Inflammatory macrophage treated with lipopolysaccharide for 4 hours (primary cell): Measurements from ENCODE around the gene ESPNL.

ENCODE experiments used
- DNase-seq: peaks from one replicate; pipeline ENCODE4 v3.0.0-alpha.2; 2020

The ESPNL gene

DNA sequence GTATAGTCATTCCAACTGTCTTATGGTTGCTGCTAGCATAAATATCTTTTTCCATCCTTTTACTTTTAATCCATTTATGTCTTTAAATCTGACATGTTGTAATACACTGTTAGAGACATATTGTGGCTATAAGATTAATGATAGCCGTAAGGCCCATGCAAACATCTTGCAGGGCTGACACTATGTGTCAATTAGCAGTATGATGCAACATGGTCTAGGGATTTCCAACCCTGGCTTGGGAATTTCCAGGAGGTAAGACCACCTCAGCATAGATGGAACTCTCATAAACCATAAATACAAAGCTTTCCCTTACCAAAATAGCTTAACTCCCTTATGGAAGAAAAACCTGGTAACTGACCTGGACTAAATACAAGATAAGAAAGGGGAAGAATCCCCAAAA is 22.8 kb upstream of the ESPNL start:
- no peak for DNase-seq

DNA sequence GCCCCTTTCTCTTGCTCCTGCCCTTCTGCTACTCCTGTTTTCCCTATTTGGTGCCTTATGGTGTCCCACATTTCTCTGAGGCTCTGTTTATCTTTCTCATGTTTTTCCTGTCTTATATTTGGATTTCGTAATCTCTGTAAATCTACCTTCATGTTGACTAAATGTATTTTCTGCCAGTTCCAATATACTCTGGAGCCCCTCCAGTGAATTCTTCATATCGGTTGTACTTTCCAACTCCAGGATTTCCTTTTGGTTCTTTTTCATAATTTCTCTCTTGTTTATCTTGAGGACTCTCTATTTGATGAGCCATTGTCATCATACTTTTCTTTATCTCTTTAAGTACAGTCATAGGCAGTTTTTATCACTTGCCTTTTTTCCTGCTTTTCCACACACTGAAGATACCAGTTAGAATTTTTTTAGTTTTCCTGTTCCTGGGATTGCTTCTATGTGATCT is 20.2 kb upstream of the ESPNL start:
- no peak for DNase-seq

DNA sequence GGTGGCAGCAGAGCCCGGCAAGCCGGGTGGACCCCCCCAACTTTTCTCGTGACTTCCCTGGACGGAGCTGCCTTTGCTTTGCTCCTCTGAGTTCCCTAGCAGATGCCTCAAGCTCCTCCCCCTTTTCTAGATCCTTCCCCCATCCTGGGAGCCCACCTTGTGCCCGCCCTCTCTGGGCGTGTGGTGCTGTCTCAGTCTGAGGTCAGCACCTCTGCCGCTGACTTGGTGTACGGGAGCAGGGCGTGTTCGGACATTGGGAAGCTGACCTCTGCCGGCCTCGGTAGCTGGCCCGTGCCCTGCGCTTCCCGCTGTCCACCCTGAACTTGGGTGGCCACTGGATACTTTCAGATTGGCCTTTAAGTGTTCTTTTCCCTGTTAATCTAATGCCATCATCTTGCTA is 19.6 kb upstream of the ESPNL start:
- DNase-seq: no peak

DNA sequence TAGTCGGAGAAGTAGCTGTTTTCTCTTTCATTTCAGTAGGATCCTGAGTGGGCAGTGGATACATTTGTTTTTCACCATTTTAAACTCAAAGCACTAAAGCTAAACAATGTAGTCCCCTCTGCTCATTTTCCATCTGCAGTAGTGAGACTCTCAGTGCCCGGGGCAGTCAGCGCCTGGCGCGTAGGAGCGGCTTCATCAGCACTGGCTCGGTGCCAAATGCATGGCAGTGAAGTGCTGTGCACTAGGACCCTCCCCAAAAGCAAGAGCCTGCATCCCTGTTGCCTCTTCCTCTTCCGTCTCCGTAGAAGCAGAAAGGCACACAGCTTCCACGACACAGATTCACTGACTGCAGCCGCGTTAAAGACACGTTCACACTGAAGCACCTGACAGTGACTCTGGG is 19.0 kb upstream of the ESPNL start:
- DNase-seq: no peak

DNA sequence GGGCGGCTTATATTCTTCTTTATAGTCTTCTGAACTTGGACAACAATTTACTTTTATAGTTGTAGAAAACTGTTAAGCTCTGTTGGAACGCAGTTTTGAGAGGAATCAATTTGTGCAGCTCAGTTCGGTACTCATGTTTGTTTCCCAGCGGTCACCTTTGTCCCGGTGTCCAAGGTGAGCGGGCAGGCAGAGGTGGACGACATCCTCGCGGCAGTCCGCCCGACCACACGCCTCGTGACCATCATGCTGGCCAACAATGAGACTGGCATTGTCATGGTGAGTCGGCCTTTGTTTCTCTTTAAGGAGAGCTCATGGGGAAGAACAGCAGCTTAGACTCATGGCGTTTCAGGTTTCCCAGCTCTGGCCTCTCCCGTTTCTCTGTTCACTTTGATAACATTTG is 18.6 kb upstream of the ESPNL start:
- no peak for DNase-seq

DNA sequence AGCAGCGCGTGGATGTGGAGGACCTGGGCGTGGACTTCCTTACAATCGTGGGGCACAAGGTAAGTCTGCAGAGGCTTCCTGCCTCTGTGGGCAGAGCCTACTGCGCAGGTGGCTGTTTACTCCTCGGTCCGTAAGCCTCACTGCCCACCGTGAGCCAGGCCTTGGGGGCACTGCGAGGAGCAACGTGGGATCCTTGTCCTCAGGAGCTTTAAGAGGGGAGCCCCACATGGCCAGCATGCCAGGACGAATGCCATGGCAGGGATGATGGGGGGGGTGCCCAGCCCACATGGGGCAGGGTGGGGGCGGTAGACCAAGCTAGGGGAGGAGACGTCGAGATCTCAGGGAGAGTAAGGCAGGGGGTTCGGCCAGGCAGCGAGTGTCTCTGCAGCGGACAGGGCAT is 18.0 kb upstream of the ESPNL start:
- no peak for DNase-seq

DNA sequence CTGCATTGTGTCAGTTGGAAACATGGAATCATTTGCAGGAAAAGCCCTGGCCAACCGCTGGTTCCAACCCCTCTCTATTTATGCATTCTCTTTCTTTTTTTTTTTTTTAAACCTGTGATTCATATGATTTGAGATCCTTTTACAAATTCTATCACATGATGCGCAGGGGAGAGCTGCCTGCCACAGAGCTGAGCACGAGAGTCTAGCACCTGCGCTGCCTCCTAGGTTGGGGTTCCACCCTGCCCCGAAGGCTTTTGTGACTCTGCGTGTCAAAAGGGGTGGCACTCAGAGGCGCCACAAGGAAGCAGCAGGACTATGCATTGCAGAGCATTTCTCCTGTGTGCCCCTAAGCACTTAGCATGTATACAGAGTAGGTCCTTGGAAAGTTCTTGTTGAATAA is 17.3 kb upstream of the ESPNL start:
- no peak for DNase-seq

DNA sequence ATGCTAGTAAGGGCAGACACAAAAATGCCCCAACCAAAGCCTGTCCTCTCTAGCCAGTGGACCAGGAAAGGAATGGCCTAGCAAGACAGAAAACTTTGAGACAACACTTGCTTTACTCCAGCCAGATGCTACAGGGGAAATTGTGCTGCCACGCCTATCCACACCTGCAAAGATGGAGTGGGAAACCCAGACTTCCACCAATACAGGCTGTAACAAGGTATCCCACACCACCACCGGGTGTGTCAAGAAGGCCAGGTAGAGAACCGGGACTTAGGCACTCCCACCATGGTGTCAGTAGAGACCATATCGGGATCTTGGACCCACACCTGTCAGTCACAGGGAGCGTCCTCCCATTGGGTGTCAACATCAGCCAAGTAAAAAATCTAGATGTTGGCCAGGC is 16.2 kb upstream of the ESPNL start:
- DNase-seq: no peak

DNA sequence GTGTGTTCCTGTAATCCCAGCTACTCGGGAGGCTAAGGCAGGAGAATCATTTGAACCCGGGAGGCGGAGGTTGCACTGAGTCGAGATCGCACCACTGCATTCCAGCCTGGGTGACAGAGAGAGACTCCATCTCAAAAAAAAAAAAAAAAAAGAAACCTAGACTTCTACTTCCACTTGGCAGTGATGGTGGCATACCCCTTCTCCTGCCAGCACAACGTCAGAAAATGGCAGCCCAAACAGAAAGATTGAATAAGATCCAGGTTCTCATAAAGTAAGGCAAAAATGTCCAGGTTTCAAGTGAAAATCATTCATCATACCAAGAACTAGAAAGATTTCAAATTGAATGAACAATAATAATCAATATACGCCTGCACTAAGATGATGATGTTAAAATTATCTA is 15.4 kb upstream of the ESPNL start:
- no peak for DNase-seq

DNA sequence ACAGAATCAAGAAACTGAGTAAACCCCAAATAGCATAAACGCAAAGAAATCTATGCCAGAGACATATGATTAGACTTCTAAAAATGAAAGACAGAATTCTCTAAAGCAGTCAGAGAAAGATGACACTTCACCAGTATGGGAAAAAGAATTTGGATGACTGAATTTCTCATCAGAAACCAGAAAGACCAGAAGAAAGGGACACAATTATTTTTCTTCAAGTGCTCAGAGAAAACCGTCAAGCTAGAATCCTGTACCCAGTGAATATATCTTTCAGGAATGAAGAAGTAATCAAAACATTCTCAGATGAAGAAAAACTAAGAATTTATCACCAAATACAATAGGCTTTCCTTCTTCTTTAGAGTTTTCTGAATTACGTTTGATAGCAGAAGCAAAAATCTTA is 14.2 kb upstream of the ESPNL start:
- DNase-seq: no peak

DNA sequence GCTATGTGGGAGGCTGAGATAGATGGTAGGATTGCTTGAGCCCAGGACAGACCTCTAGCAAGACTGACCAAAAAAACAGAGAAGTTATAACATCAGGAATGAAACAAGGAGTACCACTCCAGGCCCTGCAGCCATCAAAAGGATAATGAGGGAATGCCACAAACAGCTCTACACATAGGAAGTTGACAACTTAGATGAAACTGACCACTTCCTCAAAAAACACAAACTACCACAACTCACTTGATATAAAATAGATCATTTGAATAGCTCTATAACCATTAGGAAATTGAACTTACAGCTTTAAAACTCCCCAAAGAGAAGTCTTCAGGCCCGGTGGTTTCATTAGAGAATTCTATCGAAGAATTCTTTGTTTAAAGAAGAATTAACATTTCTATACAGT is 12.9 kb upstream of the ESPNL start:
- peak; percentile 44 for DNase-seq

DNA sequence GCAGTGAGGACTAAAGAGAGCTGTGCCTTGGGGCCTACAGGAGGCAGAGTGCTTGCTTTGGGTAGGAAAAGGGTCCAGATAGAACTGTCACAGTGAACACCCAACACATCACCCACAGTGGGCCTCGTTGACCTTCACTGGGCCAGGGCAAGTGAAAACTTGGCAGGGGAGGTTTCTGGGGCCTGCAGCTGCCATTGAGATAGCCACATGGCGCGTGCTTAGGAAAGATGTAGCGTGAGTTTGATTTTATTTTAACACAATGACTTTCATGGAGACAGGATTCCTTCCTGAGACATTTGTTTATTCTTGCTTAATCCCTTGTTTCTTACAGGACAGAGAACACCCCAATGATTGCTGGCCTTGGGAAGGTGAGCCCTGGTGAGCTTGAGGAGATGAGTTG is 9.3 kb upstream of the ESPNL start:
- DNase-seq: no peak

DNA sequence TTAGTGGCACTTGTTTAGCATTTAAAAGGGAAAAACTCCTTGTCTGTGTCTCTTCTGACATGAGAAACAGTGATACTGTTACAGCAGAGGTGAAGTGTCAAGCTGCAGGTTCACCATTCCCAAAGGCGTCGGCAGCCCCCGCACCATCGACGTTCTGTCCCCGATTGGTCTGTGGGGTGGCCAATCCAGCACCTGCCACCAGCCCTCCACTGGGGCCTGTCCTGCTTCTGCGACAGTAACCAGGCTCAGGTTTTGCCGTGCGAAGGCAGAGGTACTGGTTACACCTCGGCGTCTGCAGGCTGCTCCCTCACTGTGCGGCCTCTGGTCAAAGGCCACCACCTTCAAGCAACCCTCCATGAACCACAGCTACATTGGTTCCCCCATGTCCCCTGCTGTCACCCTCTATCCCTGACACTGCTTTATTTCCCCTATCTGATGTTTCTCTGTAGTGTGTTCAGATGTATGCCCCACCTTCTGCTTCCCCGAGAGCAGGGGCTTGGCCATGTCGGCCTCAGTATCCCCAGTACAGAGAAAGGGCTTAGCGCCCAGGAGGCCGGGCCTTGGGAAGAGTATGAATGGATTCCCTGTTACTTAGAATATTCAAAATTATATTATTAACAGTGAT is 8.6 kb upstream of the ESPNL start:
- no peak for DNase-seq

DNA sequence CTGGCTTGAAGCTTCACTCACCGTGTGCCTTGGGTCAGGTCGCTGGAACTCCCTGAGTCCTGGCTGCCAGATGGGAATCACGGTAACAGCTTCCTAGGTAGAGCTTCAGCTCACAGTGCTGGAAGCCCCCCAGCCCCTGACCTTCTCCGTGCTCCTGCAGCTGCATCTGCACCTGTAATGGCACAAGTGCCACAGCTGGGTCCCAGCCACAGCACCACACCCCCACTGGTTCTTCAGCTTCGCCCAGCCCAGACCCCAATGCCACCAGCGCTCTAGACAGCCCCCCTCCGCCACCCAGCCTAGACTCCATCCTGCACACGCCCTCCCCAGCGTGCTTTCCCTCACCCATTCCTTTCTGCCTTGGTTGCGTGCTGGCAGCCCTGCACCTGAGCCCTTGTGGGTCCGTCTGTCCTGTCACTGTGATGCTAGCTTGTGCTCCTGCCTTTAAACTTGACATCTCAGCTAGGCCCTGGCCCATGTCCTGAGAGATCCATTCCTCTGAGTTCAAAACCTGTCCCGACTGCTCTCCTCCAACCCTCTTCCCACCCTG is 7.6 kb upstream of the ESPNL start:
- DNase-seq: no peak

DNA sequence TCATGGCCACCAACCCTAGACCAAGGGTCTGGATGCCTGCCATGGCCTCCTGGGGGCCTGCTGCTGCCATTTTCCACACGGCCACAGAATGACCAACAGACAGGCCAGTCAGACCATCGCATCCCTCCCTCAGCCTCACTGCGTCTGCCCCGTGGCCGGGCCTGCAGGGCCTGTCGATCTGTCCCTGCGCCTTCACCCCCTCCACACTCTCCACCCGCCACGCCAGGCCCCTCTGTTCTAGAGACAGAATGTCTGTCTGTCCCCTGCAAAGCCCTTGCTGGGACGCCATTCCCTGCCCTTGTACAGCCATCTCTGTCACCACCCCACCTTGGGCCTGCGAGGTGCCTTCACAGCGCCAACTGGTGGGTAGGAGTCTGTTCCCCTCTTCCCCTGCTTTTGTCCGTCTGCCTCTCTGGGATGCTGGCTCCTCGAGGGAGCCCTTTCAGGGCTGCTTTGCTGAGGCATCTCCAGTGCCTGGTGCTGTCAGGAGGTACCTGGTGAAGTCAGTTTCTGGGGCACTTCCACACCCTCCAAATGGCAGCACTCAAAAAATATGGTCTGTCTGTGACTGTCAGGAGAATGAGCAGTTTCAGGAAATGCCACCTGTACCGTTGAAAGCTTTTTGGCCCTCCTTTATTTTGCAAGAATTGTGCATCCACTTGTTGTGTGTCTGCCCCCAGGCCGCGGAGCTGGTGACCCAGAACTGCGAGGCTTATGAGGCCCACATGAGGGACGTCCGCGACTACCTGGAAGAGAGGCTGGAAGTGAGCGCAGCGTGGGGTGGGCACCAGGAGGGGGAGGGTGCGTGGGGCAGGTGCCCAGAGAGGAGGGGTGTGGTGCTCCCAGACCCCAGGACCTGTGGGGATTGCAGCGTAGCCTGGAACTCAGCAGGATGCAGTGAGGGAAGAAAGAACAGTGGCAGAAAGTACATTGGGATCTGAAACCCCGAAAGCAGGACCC is 6.7 kb upstream of the ESPNL start:
- DNase-seq: no peak

DNA sequence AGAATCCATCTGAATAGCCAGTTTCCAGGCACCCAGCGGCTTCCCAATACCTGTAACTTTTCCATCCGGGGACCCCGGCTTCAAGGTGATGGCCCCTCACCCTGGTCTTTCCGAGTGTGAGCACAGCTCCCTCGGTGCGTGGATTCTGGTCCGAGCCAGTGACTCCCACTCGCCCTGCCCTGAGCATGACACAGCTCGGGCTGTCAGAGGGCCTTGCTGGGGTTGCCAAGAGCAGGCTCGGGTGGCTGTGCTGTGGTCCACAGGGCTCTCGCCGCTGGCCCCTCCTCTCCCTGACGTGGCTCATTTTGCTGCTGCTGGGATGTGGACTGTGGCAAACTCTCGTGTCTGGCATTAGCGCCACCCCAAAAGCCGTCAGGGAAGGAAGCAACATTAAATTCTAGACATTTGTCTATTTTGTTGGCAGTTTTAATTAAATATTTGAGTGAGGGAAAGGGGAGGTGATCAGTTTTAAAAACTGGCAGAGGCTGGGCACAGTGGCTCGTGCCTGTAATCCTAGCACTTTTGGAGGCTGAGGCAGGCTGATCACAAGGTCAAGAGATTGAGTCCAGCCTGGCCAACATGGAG is 5.6 kb upstream of the ESPNL start:
- DNase-seq: no peak

DNA sequence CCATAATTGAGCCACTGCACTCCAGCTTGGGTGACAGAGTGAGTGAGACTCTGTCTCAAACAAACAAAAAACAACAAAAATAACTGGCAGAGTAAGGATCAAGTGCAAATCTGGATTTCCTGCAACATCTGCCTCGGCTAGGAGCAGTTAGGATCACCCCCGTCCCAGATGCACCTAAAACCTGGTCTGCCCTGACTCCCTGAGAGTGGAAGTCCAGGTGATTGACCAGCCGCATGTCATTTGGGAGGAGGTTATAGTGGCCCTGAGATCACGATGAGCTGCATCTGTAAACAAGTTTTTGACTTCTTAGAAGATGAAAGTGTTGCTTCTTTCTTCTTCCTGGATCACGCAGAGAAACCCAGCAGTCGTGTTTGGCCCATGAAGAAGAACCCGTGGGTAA is 5.0 kb upstream of the ESPNL start:
- no peak for DNase-seq

DNA sequence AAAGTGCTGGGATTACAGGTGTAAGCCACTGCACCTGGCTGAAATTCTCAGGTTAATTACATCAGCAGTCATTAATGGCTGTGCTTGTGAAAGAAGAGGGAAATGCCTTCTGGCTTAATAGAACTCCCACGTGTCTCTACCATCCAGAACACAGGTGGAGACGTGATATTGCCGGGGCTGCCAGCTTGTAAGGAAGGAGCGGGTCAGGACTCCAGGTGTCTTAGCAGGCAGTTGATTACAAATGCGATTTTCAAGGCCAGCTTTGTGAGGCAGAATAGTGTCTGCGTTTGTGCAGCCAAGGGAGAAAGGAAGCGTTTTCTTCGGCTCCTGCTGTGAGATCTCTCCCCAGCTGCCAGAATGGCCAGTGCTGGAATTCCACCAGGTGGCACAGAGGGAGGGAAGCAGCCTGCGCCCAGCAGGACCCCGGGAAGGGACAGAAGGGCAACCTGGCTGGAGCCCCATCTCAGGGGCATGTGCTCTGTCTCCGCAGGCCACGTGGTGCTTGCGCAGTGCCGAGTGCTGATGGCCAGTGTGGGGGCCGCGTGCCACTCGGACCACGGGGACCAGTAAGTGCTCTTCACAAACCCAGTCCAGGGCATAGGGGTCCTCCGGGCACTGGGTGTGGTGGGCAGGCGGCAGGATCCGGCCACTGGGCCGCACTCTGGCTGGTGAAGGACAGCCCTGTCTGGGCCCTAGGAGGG is 3.7 kb upstream of the ESPNL start:
- no peak for DNase-seq

DNA sequence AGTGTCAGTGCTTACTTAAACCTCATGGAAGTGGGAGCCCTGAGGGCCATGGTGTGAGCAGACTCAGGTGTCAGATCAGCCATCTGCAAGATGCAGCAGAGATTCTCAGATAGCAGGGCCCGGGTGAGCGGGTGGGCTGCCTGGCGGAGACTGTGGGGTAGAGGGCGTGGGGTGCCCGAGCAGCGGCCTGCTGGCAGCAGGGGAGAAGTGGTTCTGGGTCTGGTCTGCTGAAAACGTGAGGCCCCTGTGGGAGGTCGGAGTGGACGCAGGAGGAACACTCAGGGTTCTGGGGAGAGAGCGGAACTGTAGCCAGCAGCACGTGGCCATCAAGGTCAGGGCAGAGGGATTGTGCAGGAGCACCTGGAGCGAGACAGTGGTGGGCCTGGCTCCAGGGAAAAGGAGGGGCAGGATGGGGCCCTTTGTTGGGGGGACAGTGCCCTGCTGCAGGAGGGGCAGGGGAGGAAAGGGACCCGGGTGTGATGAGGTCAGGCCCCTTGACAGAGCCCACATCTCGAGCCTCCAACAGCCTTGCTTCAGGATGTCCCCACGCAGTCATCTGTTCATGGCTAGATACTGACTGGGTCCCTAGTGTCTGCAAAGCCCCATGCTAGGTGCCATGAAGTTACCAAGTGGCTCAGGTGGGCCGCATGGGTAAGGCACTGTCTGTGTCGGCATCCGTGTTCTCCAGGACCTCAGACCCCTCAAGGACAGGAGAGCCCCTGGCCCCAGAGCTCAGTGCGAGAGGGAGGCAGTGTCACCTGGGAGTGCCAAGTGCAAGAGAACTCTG is 2.7 kb upstream of the ESPNL start:
- no peak for DNase-seq

DNA sequence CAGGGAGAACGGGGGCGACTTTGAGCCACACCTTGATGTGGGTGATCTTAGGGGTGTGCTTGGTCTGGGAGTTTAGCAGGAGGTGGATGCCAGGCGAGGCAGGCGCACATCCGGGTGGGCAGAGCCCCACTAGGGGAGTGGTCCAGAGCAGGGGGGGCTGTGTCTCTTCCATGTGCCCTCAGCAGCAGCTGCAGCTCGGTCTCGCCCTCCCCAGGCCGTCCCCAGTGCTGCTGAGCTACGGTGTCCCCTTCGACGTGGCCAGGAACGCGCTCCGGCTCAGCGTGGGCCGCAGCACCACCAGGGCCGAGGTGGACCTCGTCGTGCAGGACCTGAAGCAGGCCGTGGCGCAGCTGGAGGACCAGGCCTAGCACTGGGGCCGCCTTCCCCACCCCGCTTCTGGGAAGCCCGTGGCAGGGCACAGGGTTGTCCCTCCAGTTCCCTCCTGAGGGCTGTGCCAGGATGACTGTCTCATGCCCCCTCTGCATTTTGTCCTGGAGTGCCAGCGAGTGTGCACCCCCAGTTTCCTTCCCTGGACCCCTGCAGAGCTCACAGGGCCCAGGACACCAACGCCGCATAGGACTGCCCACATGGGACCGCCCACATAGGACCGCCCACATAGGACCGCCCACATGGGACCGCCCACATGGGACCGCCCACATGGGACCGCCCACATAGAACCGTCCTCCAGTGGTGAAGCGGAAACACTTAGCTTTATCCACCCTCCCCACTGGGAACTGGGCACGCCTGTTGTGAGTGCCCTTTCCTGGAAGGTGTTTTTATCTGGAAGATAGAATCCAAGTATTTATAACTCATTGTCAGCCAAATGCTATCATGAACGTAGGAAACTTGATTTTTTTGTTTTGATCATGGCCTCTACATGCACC is 1.9 kb upstream of the ESPNL start:
- peak; percentile 58 for DNase-seq
